NCI-H187 (cell line): ENCODE data around the gene MIEF1.

ENCODE experiments used
- DNase-seq, 2 experiments: peaks; one replicate each; lab custom pipeline; 2025; lab: John Stamatoyannopoulos, UW

Gene MIEF1

DNA sequence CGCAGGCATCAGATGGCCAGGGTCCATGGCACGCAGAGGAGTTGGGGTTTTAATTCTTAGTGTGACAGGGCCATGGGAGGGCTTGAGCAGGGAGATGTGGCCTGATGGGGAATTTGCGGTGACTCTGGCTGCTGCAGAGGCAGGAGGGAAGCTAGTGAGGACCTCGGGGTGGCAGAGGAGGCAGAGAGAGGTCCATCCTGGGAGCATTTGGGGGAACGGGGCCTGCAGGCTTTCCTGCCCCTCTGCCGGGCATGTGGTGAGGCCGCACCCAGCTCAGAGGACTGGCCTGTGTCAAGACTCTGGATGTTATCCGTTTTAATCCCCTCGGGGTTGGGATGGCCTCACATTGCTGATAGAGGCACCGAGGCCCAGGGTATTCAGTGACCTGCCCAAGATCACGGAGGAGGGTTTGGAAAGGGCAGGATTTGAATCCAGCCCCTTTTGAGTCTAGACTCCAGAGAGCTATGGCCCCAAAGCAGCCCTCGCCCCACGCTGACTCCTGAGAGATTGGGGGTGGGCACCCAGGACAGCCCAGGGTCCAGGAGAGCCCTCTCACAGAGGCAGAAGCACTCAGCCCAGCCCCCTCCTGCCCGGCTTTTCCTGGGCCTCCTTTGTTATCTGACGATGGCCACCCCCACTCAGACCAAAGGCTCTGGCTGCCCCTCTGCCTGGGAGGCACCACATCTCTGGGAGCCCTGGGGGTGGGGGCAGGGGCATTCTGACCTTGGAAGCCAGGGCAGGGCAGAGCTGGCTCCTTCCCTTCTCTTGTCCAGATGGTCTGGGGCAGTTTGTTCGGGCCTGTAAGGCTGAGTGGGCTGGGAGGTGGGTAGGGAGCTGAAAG, 31.4 kb upstream of the MIEF1 start:
- no peak for DNase-seq

DNA sequence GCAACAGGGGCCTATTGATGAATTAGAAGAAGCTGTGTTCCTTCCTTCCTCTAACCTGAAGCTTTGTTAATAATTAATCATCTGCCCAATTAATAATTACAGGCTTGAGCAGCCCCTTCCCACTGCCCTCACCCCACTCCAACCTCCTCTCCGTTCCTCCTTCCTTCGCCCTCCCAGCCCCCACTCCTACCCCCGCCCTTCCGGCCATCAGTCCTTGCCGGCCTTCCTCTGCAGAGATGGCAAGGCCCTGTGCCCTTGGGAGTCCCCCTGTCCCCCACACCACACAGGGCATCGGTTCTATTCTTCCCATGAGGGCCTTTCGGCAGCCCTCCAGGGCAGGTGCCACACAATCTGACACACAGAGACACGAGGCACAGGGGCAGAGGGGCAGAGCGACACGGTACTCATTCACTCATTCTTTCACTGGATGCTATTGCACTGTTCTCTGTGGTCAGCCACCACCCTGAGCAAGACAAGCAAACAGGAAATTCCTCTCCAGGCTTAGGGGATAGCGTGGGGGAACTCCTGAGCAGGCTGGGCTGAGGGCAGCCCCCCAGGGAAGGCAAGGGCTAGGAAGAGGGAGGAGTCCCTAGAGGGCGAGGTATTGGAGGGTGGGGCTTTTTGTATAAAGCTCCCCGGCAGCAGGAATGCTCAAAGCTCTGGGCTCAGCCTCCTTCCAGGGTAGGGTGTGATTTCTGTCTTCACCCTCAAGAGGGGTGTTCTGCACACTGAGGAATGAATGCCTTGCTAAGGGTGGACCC, 30.5 kb upstream of the MIEF1 start:
- no peak for DNase-seq

DNA sequence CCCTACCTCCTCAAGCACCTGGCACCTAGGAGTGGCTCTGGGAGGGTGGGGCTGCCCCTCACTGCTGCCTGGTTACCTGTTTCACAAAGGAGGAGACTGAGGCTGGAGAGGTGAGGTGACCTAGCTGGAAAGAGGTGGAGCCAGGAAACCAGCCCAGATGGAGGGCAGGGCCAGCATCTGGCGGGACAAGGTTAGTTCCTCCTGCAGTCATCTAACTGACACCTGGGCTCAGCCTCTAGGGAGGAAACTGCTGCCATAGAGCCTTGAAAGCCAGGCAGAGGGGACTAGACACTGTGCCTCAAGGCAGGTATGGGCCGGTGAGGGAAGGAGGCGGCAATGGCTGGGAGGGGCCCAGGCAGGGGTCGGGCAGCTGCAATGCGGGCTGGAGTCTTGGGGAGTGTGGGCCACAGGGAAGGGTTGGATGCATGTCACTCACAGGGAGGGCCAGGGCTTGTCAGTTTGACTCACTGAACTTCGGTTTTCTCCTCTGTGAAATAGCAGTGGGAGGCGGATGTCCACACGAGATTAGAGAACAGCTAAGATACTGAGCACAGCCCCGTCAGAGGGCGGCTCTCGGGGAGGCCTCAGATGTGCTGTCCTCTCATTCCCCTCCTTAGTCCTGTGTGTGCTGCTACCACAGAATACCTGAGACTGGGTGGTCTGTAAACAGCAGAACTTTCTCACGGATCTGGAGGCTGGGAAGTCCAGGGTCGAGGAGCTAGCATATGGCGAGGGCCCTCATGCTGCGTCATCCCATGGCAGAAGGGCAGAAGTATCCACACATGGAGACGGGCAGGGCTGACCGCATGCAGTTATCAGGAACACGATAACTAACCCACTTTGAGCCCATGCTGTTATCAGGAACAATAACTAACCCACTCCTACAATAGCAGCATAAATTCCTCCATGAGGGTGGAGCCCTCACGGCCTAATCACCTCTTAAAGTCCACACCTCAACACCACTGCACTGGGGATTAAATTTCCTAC, 29.2 kb upstream of the MIEF1 start:
- DNase-seq = peak; percentile 16 to 50

DNA sequence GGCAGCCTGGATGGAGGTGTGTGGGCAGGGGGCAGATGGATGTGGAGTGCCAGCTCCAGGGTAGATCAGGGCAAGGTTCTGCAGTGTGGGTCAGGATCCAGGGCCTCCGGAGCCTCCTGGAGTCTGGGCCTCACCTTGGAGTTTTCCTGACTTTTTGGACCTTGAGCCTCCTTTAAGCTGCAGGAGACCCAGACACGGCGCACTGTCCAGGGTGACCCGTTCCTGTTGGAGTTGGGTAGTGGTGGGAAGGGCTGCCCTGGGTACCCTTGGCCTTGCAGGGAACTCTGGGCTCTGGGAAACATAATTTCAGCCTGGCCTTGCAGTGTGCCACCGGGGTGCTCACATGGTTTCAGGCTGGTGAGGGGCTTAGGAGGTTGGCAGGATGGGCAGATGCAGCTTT, 28.2 kb upstream of the MIEF1 start:
- DNase-seq = no peak

DNA sequence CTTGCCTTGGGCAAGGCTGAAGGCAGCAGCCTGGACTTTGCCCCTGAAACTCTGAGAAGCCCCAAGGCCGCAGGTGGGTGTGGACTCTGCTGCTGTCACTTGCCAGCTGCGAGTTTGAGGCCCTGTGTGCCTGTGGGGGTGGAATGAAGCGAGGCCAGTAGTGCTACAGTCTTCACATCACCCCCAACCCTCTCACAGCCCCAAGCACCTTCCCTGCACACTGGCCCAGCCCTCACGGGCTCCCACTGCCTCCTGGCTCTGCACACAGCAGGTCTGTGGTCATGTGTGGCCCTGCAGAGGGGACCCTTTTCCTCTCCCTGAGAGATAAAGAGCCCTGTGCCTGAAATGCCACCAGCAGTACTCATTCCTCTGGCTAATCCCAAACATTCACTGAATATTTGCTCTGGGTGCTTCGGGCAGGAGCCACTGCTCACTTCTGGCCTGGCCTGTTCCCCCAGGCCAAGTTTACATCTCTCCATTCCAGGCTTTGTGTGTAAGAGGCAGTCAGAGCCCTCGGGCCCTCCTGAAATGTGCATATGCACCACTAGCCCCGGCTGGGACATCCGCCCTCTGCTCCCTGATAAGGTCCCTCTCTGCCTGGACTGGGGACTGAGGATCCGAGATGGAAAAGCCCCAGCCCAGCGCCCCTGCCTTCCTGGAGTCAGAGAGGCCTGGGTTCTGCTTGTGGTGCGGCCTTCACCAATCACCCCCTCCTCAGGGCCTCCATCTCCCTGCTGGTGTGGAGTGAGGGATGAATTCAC, 27.6 kb upstream of the MIEF1 start:
- no peak for DNase-seq

DNA sequence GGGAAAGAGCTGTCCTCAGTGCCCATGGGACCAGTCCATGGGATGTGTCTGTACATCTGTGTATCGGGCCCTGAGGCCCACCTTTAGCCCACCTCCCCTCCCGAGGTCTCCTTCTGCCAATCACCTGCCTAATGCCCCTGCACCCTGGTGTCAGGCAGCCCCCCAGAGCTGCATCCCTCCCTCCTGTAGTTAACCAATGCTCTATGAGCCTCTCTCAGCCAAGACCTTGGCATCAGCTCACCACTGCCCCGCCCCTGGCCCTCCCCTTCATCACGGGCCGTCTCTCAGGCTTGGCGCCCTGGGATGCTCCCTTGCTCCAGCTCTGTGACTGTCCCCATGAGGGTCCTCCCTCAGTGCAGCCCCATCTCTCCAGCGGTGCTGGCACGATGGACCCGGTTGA, 26.8 kb upstream of the MIEF1 start:
- no peak for DNase-seq

DNA sequence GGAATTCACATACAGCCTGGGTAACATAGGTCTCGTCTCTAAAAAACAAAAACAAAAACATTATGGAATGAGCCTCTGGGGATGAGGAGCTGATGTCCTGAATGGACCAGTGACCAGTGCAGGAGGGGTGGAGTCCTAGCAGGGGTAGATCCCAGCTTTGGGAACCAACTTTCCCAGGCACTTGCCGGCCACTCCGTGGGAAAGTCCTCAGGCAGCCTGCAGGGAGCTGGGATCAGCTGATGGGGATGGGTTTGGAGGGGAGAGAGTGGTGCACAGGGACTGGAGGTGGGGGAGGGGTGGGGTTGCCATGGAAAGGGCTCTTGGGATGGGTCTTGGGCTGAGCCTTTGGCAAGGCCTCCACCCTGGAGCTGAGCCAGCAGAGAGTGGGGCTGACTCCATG, 26.2 kb upstream of the MIEF1 start:
- no peak for DNase-seq

DNA sequence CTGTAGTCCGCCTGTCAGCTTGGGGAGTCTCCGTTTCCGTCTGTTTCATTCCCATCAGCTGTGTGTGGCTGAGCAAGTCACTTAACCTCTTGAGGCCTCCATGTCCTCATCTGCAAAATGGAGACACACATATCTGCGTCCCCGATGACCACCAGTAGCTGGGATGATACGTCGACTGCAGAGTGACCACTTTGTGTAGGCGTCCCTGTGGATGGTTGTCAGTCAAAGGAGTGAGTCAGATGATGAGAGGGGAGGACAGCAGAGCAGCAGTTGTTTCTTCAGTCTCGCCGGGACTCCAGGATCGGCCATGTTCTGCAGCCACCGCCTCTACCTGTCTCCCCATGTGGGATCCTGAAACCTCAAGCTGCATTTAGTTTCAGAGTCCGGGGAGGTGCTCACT, 25.4 kb upstream of the MIEF1 start:
- no peak for DNase-seq

DNA sequence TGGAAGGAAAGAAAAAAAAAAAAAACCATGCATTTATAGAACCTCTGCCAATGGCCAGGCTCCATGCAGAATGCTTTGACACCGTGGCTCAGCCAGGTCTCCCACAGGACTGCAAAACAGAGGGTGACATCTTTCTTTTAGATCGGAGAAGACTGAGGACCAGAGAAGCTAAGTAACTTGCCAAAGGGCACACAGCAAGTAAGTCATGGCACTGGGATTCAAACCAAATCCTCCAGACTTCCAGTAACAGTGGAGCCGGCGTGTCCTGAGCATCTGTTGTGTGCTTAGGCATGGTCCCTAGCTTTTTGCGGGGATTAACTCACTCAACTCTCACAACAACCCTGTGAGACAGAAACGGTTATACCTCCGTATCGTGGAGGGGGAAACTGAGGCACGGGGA, 24.5 kb upstream of the MIEF1 start:
- no peak for DNase-seq

DNA sequence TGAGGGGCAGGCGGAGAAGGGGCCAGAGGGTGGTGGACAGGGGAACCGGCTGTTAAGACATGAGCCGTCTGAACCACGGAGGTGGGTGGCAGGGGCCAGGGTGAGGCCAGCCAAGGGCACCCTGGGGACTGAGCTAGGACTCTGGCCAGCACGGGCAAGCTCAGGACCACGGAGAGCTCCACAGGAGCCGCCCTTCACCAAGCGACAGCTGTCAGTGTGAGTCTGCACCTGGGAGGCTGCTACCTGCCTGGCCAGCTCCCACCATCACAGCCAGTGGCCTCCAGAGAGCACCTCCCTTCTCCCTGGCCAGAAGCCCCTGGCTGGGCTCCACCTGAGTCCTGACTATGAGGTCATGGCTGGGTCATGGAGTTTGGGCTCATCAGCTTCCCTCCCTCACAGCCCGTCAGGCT, 23.6 kb upstream of the MIEF1 start:
- no peak for DNase-seq

DNA sequence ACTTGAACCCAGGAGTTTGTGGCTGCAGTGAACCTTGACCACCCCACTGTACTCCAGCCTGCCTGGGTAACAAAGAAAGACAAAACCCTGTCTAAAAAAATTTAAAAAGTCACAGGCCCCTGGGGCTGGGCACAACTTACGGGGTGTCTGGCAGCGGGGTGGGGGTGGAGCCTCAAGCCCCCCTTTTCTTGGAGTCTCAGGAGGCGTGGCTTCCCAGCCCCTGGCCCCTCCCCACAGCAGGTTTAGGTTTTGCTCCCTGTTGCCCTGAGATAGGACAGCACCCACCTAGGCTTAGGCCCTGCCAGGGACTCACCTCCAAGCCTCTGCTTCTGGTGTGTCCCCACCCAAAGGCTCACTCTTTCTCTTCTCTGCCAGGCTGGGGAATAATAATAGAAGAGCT, 22.8 kb upstream of the MIEF1 start:
- DNase-seq = no peak

DNA sequence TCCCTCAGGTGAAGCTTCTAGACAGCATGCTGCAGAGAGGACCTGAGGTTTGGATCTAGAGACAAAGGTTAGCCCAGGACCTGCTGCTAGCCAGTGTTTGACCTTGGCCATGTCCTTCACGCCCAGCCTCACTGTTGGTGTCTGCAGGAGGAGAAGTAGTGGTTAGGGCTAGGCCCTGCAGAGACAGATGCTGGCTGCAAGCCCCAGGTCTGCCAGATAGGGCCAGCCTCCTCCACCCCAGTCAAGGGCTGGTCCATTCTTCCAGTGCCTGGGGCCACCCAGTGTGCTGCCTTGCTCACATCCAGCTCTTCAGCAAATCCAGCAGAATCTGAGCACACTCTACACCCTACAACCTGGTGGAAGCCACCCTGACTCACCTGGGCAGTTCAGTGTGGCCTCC, 21.5 kb upstream of the MIEF1 start:
- no peak for DNase-seq

DNA sequence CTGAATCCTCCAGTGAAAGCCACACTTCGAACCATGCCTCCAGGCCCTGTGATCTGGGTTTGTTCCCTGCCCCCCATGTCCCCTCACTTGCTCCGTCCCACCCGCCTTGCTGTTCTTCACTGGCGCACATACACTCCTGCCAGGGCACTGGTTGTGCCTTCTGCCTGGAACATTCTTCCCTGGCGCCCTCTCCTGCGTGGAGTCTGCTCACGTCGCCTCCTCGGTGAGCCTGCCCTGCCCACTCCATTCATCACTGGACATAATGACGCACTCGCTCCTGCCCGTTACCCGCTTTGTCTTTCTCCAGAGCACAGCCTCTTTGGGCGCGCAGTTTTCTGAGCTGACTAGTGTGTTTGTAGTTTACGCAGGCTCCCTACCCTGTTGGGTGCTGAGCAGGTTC, 21.0 kb upstream of the MIEF1 start:
- DNase-seq = no peak

DNA sequence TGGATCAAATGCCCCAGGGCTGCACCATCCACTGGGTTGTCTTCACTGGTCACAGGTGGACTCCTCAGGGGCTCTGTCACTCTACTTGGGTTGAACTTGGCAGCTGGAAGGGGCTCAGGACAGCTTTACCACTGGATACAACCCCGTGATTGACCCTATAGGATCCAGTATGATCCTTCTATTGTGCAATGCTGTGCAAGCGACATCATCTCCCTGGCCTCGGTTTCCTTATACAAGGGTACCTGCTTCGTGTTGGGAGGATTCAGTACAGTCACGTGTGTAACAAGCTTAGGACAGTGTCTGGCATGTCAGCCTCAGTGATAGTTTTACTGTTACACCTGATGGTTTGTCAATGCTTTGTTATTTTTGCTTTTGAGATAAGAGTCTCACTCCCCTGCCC, 20.5 kb upstream of the MIEF1 start:
- DNase-seq = no peak

DNA sequence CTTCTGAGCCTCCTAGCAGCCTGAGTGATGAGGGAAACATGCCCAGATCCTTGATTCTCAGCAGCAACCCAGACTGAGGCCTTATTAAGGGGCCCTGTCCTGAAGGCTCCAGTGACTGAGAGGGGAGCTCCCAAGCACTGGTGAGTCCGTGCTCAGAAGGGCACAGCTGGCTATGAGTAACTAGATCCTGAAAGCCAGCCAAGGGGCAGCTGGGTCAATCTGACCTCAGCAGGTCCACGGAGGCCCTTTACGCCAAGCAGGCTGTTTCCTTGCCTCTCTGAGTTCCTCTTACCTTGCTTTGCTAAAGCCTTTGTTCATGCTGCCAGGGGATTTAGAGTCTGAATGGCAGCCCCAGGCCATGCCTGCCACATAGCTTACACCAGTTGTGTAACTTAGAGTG, 19.3 kb upstream of the MIEF1 start:
- no peak for DNase-seq

DNA sequence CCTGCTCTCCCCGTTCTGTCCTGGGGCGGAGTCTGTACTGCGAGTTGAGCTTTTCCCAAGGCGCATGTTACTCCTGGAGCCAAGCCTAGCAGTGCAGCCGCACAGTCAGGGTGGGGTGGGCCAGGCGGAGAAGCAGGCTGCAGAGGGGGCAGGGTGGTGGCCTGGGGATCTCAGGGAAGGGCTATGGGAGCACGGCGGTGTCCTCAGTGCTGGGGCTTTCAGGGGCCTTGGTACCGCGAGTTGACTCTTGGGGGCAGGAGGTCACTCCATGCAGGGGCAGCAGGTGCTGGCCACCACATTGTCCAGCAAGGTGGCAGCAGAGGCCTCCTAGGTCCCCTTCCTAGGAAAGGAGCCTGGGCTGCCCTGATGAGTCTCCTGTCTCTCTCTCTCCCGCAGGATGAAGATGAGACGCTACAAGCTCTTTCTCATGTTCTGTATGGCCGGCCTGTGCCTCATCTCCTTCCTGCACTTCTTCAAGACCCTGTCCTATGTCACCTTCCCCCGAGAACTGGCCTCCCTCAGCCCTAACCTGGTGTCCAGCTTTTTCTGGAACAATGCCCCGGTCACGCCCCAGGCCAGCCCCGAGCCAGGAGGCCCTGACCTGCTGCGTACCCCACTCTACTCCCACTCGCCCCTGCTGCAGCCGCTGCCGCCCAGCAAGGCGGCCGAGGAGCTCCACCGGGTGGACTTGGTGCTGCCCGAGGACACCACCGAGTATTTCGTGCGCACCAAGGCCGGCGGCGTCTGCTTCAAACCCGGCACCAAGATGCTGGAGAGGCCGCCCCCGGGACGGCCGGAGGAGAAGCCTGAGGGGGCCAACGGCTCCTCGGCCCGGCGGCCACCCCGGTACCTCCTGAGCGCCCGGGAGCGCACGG, 14.9 kb upstream of the MIEF1 start:
- no peak for DNase-seq

DNA sequence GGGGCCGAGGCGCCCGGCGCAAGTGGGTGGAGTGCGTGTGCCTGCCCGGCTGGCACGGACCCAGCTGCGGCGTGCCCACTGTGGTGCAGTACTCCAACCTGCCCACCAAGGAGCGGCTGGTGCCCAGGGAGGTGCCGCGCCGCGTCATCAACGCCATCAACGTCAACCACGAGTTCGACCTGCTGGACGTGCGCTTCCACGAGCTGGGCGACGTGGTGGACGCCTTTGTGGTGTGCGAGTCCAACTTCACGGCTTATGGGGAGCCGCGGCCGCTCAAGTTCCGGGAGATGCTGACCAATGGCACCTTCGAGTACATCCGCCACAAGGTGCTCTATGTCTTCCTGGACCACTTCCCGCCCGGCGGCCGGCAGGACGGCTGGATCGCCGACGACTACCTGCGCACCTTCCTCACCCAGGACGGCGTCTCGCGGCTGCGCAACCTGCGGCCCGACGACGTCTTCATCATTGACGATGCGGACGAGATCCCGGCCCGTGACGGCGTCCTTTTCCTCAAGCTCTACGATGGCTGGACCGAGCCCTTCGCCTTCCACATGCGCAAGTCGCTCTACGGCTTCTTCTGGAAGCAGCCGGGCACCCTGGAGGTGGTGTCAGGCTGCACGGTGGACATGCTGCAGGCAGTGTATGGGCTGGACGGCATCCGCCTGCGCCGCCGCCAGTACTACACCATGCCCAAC, 14.1 kb upstream of the MIEF1 start:
- no peak for DNase-seq

DNA sequence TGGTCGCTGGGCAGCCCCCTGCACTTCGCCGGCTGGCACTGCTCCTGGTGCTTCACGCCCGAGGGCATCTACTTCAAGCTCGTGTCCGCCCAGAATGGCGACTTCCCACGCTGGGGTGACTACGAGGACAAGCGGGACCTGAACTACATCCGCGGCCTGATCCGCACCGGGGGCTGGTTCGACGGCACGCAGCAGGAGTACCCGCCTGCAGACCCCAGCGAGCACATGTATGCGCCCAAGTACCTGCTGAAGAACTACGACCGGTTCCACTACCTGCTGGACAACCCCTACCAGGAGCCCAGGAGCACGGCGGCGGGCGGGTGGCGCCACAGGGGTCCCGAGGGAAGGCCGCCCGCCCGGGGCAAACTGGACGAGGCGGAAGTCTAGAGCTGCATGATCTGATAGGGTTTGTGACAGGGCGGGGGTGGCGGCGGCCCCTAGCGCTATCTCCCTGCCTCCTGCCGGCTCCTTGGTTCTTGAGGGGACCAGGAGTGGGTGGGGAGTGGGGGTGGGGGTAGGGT, 13.5 kb upstream of the MIEF1 start:
- no peak for DNase-seq
